MG63 (cell line): Measurements from ENCODE around the gene TMEM239. TPM values are rescaled to one million over a fixed set of nuclear protein-coding genes. Genes with fewer than 3 reads are reported as not detected.

ENCODE experiments used
- DNase-seq: peaks from one replicate; pipeline ENCODE4 v3.0.0-alpha.2; 2020
- H3K27me3 ChIP-seq: fragments of 250-450 bp; sonication (Bioruptor Pico); 2 replicates; pipeline ENCODE4 v1.5.1; 2020; ENCODE audit warnings: mild to moderate bottlenecking, moderate library complexity
- H3K36me3 ChIP-seq: fragments of 250-450 bp; sonication (Bioruptor Pico); 2 replicates; pipeline ENCODE4 v1.5.1; 2020; ENCODE audit warnings: mild to moderate bottlenecking, moderate library complexity
- H3K4me3 ChIP-seq: fragments of 250-450 bp; sonication (Bioruptor Pico); 2 replicates; pipeline ENCODE4 v1.5.1; 2020; ENCODE audit warnings: mild to moderate bottlenecking, moderate library complexity
- H3K9me3 ChIP-seq: fragments of 250-450 bp; sonication (Bioruptor Pico); 2 replicates; pipeline ENCODE4 v1.5.1; 2020; ENCODE audit warnings: mild to moderate bottlenecking, moderate library complexity
- total RNA-seq: library from RNA; depleted of rRNA; stranded (reverse); fragments of >200 nt; shearing (Covaris generic); gene quantifications from 2 replicates; pipeline ENCODE4 v1.2.3, GENCODE V29; 2014; ENCODE audit warnings: low replicate concordance

The TMEM239 gene
- total RNA-seq, 1 experiment from 2014 or later: not detected

- no peaks in the 10 kb centered on the region for H3K9me3 ChIP-seq
- H3K4me3 ChIP-seq: no peak overlapping the region
- DNase-seq: no peak
- no peaks in the 10 kb centered on the region for H3K27me3 ChIP-seq
- no peaks in the 10 kb centered on the region for H3K36me3 ChIP-seq
Observed at GRCh38 chr20:2834401-2835110, 18.4 kb downstream of the TMEM239 start.

- H3K9me3 ChIP-seq: no peaks in the 10 kb centered on the region
- no peaks in the 10 kb centered on the region for H3K27me3 ChIP-seq
- H3K36me3 ChIP-seq: no peaks in the 10 kb centered on the region
- DNase-seq: no peak
- no peak overlapping the region for H3K4me3 ChIP-seq
Observed at GRCh38 chr20:2835331-2835796, 19.2 kb downstream of the TMEM239 start.

- Histone ChIP-seq H3K9me3 (no peaks in the 10 kb centered on the region), H3K27me3 (no peaks in the 10 kb centered on the region), H3K36me3 (no peaks in the 10 kb centered on the region), H3K4me3 (no peak overlapping the region)
- no peak for DNase-seq
Observed at GRCh38 chr20:2836035-2836434, 19.9 kb downstream of the TMEM239 start.

GRCh38 chr20:2837221-2837960, 21.2 kb downstream of the TMEM239 start:
- Histone ChIP-seq H3K36me3 (no peaks in the 10 kb centered on the region), H3K27me3 (no peaks in the 10 kb centered on the region), H3K9me3 (no peaks in the 10 kb centered on the region), H3K4me3 (no peak overlapping the region)
- no peak for DNase-seq

GRCh38 chr20:2838170-2838797, 22.1 kb downstream of the TMEM239 start:
- Histone ChIP-seq H3K36me3 (no peaks in the 10 kb centered on the region), H3K27me3 (no peaks in the 10 kb centered on the region), H3K4me3 (no peak overlapping the region), H3K9me3 (no peaks in the 10 kb centered on the region)
- DNase-seq: no peak

GRCh38 chr20:2838847-2839671, 22.9 kb downstream of the TMEM239 start:
- no peak for DNase-seq
- Histone ChIP-seq H3K9me3 (no peaks in the 10 kb centered on the region), H3K27me3 (no peaks in the 10 kb centered on the region), H3K4me3 (no peak overlapping the region), H3K36me3 (no peaks in the 10 kb centered on the region)

GRCh38 chr20:2839732-2840137, 23.6 kb downstream of the TMEM239 start:
- Histone ChIP-seq H3K27me3 (no peaks in the 10 kb centered on the region), H3K36me3 (no peaks in the 10 kb centered on the region), H3K4me3 (peak overlapping the region; percentile 62), H3K9me3 (no peaks in the 10 kb centered on the region)
- DNase-seq: no peak

DNA sequence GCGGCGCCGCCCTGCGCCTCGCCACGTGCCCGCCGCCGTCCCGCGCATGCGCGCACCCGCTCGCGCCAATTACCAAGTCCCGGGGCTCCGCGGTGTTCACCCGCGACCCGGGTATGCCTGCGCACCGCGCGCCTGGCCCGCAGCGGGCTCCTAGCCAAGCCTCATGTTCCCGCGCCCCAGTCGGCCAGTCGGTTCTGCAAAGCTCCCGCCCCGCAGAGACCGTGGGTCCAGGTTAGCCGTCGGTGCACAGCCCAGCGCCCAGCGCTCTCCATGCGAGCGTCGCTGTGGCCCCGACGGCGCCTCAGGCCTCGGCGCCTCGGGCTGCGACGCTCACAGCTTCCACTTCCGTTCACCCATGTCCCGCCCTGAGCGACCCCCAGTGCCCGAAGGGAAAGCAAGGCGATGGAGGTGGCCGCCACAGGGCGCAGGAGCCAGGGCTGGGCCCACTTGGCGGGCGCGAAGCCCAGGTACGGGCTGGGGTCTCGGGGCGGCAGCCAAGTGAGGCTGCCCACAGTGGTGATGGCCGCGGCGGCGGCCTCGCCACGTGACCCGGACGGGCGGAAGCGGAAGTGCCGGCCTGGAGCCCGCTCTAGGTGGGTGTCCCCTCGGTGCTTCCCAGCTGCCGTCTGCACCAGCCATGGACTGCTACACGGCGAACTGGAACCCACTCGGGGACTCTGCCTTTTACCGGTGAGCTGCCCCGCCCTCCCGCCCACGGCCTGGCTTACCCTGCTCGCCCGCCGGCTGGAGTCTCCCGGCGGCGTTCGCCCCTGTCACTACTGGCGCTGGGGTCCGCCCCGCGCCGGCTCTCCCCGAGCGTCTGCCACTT, 24.2 kb downstream of the TMEM239 start, which contains the start of the genes PCED1A and VPS16:
Gene PCED1A (minus strand): TSS at position 518 of the 829 bp plus-strand sequence. CDS start 743 bp downstream, outside the sequence.
Gene VPS16 (plus strand): TSS at position 608 of the 829 bp plus-strand sequence. CDS start 30 bp downstream, at position 638.
- DNase-seq: peak; percentile 85
- Histone ChIP-seq H3K9me3 (no peaks in the 10 kb centered on the region), H3K36me3 (no peaks in the 10 kb centered on the region), H3K27me3 (no peaks in the 10 kb centered on the region), H3K4me3 (peak within 1 kb of the TSS; percentile 62)

- no peaks in the 10 kb centered on the region for H3K27me3 ChIP-seq
- no peaks in the 10 kb centered on the region for H3K9me3 ChIP-seq
- no peaks in the 10 kb centered on the region for H3K36me3 ChIP-seq
- H3K4me3 ChIP-seq: peak overlapping the region; percentile 62
- peak; percentile 59 for DNase-seq
Observed at GRCh38 chr20:2840967-2841531, 24.9 kb downstream of the TMEM239 start.

- no peaks in the 10 kb centered on the region for H3K27me3 ChIP-seq
- H3K9me3 ChIP-seq: no peaks in the 10 kb centered on the region
- no peak for DNase-seq
- no peak overlapping the region for H3K4me3 ChIP-seq
- no peaks in the 10 kb centered on the region for H3K36me3 ChIP-seq
Observed at GRCh38 chr20:2845607-2846006, 29.4 kb downstream of the TMEM239 start.

DNA sequence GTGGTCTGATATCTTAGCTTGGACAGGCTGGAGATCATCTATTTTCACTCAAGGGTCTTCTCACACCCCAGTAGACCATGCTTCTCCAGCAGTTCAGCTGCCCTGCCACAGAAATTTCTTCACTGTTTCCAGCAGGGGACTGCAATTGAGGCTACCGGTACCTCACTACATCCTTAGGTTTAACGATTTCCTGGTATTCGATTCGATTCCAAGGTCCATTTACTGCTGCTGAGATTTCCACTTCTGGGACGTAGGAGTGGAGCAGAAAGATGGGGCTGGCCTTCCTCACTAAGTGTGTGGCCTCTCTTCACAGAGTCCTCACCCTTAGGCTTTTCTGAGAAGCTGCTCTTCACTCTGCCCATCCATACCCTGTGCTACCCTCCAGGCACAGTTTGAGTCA, 30.5 kb downstream of the TMEM239 start:
- Histone ChIP-seq H3K9me3 (no peaks in the 10 kb centered on the region), H3K36me3 (no peaks in the 10 kb centered on the region), H3K4me3 (no peak overlapping the region), H3K27me3 (no peaks in the 10 kb centered on the region)
- DNase-seq: no peak

GRCh38 chr20:2847802-2848201, 31.6 kb downstream of the TMEM239 start:
- Histone ChIP-seq H3K27me3 (no peaks in the 10 kb centered on the region), H3K36me3 (no peaks in the 10 kb centered on the region), H3K9me3 (no peaks in the 10 kb centered on the region), H3K4me3 (no peak overlapping the region)
- no peak for DNase-seq

DNA sequence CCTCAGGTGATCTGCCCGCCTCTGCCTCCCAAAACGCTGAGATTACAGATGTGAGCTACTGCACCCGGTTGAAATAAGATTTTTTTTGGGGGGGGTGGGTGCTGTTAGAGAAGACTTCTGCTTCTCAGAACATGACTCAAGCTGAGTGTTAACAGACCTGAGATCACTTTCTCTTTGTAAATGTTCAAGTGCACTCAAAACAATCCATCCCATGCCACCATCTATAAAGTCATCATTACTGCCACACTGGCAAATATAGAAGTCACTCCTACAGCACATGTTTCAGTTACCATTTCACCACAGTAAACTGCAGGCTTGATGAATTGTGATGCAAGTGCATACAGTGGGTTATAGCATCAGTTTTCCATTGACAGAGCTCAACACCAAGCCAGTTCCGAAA, 33.4 kb downstream of the TMEM239 start:
- Histone ChIP-seq H3K27me3 (no peaks in the 10 kb centered on the region), H3K36me3 (no peaks in the 10 kb centered on the region), H3K9me3 (no peaks in the 10 kb centered on the region), H3K4me3 (no peak overlapping the region)
- no peak for DNase-seq

DNA sequence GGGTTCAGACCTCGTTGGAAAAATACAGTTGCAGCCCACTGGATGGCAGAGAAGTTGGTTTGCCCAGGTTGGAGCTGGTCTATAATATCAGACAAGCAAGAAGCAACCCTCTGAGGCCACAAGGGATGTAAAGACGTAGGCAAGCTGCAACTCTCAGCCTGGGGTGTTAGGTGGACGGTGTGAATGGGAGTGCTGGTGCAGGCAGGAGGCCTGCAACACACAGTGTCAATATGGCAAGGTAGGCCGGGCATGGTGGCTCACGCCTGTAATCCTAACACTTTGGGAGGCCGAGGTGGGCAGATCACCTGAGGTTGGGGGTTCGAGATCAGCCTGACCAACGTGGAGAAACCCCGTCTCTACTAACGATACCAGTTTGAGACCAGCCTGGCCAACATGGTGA, 34.9 kb downstream of the TMEM239 start:
- no peaks in the 10 kb centered on the region for H3K27me3 ChIP-seq

GRCh38 chr20:2858591-2858990, 42.4 kb downstream of the TMEM239 start:
- Histone ChIP-seq H3K9me3 (no peaks in the 10 kb centered on the region), H3K27me3 (no peaks in the 10 kb centered on the region), H3K36me3 (no peaks in the 10 kb centered on the region), H3K4me3 (no peak overlapping the region)
- DNase-seq: no peak

More for the DNA sequence above, 34.9 kb downstream of the TMEM239 start:
- no peak for DNase-seq
- no peak overlapping the region for H3K4me3 ChIP-seq
- no peaks in the 10 kb centered on the region for H3K36me3 ChIP-seq
- no peaks in the 10 kb centered on the region for H3K9me3 ChIP-seq
